HEK293 (cell line): ENCODE data around the gene ST7.
A peak's percentile ranks its signal among the peaks of the same experiment; 100 is the strongest.

Source experiments
- CTCF ChIA-PET: fragments of 350-600 bp; formaldehyde crosslinking; extraction: SDS; loops from one replicate; lab custom pipeline; 2021; ENCODE audit warnings: antibody characterized with exemption; lab: Yijun Ruan, JAX
- POLR2A ChIA-PET: fragments of 300-600 bp; formaldehyde crosslinking; extraction: SDS; loops from one replicate; lab custom pipeline; 2020; ENCODE audit warnings: antibody characterized with exemption, inconsistent platforms; lab: Yijun Ruan, JAX
- H3K27ac ChIP-seq: fragments of 200-500 bp; sonication (Bioruptor generic); 2 replicates; pipeline ENCODE4 v1.5.1; 2014; ENCODE audit warnings: low read depth, low read length, control low read depth, inconsistent platforms; ENCODE audit errors: extremely low read depth
- H3K36me3 ChIP-seq, 2 experiments: fragments of 200-500 bp in 1 of 2; sonication (Bioruptor generic) in 1 of 2; 1 replicate in 1 of 2; 2 replicates in 1 of 2; pipeline ENCODE4 v1.5.1; 2014 to 2017; ENCODE audit warnings: inconsistent platforms in 2 of 2, low read length in 2 of 2; ENCODE audit not compliant: control insufficient read depth in 2 of 2, insufficient read depth in 1 of 2
- H3K4me1 ChIP-seq: fragments of 200-500 bp; sonication (Bioruptor generic); 2 replicates; pipeline ENCODE4 v1.5.1; 2014; ENCODE audit warnings: mild to moderate bottlenecking, low read length, inconsistent platforms; ENCODE audit not compliant: control insufficient read depth, insufficient read depth
- H3K4me3 ChIP-seq: 2 replicates; pipeline ENCODE4 v1.5.1; 2011; ENCODE audit warnings: low read depth, mild to moderate bottlenecking, control low read depth, low read length, moderate library complexity
- H3K9me3 ChIP-seq: fragments of 200-500 bp; sonication (Bioruptor generic); 2 replicates; pipeline ENCODE4 v1.5.1; 2014; ENCODE audit warnings: low read depth, low read length, inconsistent platforms; ENCODE audit not compliant: control insufficient read depth, insufficient read depth
- HOXD13 ChIP-seq: sonication (generic); formaldehyde crosslinking; IDR thresholded peaks from 2 replicates; pipeline ENCODE4 v1.8.0; 2022; ENCODE audit warnings: missing genetic modification reagents, borderline replicate concordance
- OSR2 ChIP-seq: fragments of 450-650 bp; formaldehyde crosslinking; IDR thresholded peaks from 2 replicates; pipeline ENCODE4 v1.5.1; 2016; ENCODE audit warnings: missing biosample characterization, missing genetic modification characterization
- SETDB1 ChIP-seq: IDR thresholded peaks from one replicate; pipeline ENCODE4 v1.6.1; 2017; ENCODE audit warnings: mild to moderate bottlenecking, low read length, moderate library complexity, mixed read lengths; ENCODE audit not compliant: insufficient read length
- ZBTB26 ChIP-seq: fragments of 450-650 bp; formaldehyde crosslinking; optimal IDR thresholded peaks from 2 replicates; pipeline ENCODE3; 2016; ENCODE audit warnings: missing biosample characterization, mild to moderate bottlenecking, missing genetic modification characterization
- ZBTB44 ChIP-seq: fragments of 450-650 bp; IDR thresholded peaks from 2 replicates; pipeline ENCODE4 v1.5.1; 2018; ENCODE audit warnings: missing biosample characterization, mild to moderate bottlenecking, missing genetic modification characterization
- ZNF155 ChIP-seq: fragments of 450-650 bp; formaldehyde crosslinking; IDR thresholded peaks from 2 replicates; pipeline ENCODE4 v1.5.1; 2016; ENCODE audit warnings: missing biosample characterization, missing genetic modification characterization
- ZNF266 ChIP-seq: fragments of 450-650 bp; formaldehyde crosslinking; IDR thresholded peaks from 2 replicates; pipeline ENCODE4 v1.5.1; 2016; ENCODE audit warnings: missing biosample characterization, missing genetic modification characterization, low read depth
- ZNF350 ChIP-seq: fragments of 450-650 bp; formaldehyde crosslinking; IDR thresholded peaks from 2 replicates; pipeline ENCODE4 v1.5.0; 2017; ENCODE audit warnings: missing biosample characterization, mild to moderate bottlenecking, missing genetic modification characterization
- ZNF362 ChIP-seq: fragments of 450-650 bp; formaldehyde crosslinking; IDR thresholded peaks from 2 replicates; pipeline ENCODE4 v1.5.1; 2016; ENCODE audit warnings: missing biosample characterization, missing genetic modification characterization
- ZNF404 ChIP-seq: fragments of 450-650 bp; formaldehyde crosslinking; IDR thresholded peaks from 2 replicates; pipeline ENCODE4 v1.5.1; 2017; ENCODE audit warnings: missing biosample characterization, missing genetic modification characterization
- ZNF561 ChIP-seq: fragments of 450-650 bp; IDR thresholded peaks from 2 replicates; pipeline ENCODE4 v1.5.1; 2018; ENCODE audit warnings: missing biosample characterization, missing genetic modification characterization, borderline replicate concordance
- ZNF639 ChIP-seq: fragments of 450-650 bp; formaldehyde crosslinking; IDR thresholded peaks from 2 replicates; pipeline ENCODE4 v1.5.1; 2016; ENCODE audit warnings: missing biosample characterization, missing genetic modification characterization
- ZSCAN16 ChIP-seq: fragments of 450-650 bp; formaldehyde crosslinking; IDR thresholded peaks from 2 replicates; pipeline ENCODE4 v1.5.1; 2016; ENCODE audit warnings: missing biosample characterization, missing genetic modification characterization

The ST7 gene

GRCh38 chr7:117064688-117065087 is 111.4 kb downstream of the ST7 start (continued):
- TF ChIP-seq OSR2 (tag by site-specific recombination) = peak; percentile 52; the same call in 1 of the 2 replicates

- H3K9me3 ChIP-seq = no peaks in the 10 kb centered on the region
- H3K27ac ChIP-seq = no peak overlapping the region
- no peaks in the 10 kb centered on the region for H3K36me3 ChIP-seq
- ChIA-PET CTCF (interaction anchor here (0.6 kb wide), 1 partner anchor 28 kb away, joined by 3 read pairs; no protein-coding TSS in a partner anchor), POLR2A (no interaction called here)
- TF ChIP-seq ZNF561 (no peak), ZNF639 (tag by site-specific recombination) (no peak)
- 0 out of 2 replicates have a peak, but pooled peaks cover 4% of the 10 kb centered on the region for H3K4me1 ChIP-seq
- no peak overlapping the region for H3K4me3 ChIP-seq
Observed at GRCh38 chr7:117065571-117066150, 112.4 kb downstream of the ST7 start.

- POLR2A ChIA-PET = no interaction called here
- Histone ChIP-seq H3K4me1 (peaks cover 4% of the 10 kb centered on the region; the same call in 1 of the 2 replicates), H3K36me3 (no peaks in the 10 kb centered on the region)
- no peak for TF ChIP-seq HOXD13
- 0 out of 2 replicates have a peak, but pooled peaks have one; percentile 36 for TF ChIP-seq ZNF362 (tag by site-specific recombination)
- no peak for TF ChIP-seq ZNF266
- TF ChIP-seq, all 188 proteins: peak for 1
- Histone ChIP-seq H3K4me3 (no peak overlapping the region), H3K27ac (no peak overlapping the region), H3K9me3 (no peaks in the 10 kb centered on the region)
- CTCF ChIA-PET = interaction anchor here (0.6 kb wide), 1 partner anchor 29 kb away, joined by 3 read pairs; no protein-coding TSS in a partner anchor
Observed at GRCh38 chr7:117066668-117067067, 113.4 kb downstream of the ST7 start.

GRCh38 chr7:117067340-117067739 is 114.0 kb downstream of the ST7 start:
- Histone ChIP-seq H3K4me3 (no peak overlapping the region), H3K36me3 (no peaks in the 10 kb centered on the region)
- CTCF ChIA-PET = interaction anchor here (0.7 kb wide), 1 partner anchor 910 kb away, joined by 3 read pairs; no protein-coding TSS in a partner anchor
- TF ChIP-seq ZNF404 (tag by site-specific recombination) (no peak), ZNF155 (no peak), ZSCAN16 (tag by site-specific recombination) (no peak)
- TF ChIP-seq, all 188 proteins: peak for 0
- POLR2A ChIA-PET = no interaction called here
- Histone ChIP-seq H3K27ac (no peak overlapping the region), H3K4me1 (peaks cover 7% of the 10 kb centered on the region; the same call in 1 of the 2 replicates), H3K9me3 (no peaks in the 10 kb centered on the region)

- Histone ChIP-seq H3K27ac (no peak overlapping the region), H3K36me3 (no peaks in the 10 kb centered on the region), H3K9me3 (no peaks in the 10 kb centered on the region), H3K4me3 (no peak overlapping the region), H3K4me1 (peaks cover 12% of the 10 kb centered on the region; the same call in 1 of the 2 replicates)
- TF ChIP-seq ZBTB26 (tag by site-specific recombination) (no peak), ZBTB44 (no peak), ZNF350 (tag by site-specific recombination) (no peak), SETDB1 (no peak)
- ChIA-PET POLR2A (no interaction called here), CTCF (interaction anchor here (0.7 kb wide), 1 partner anchor 170 kb away, joined by 4 read pairs; no protein-coding TSS in a partner anchor)
Observed at GRCh38 chr7:117068511-117069145, 115.3 kb downstream of the ST7 start.
